ENCODE data around the gene SLC1A5.

DNA sequence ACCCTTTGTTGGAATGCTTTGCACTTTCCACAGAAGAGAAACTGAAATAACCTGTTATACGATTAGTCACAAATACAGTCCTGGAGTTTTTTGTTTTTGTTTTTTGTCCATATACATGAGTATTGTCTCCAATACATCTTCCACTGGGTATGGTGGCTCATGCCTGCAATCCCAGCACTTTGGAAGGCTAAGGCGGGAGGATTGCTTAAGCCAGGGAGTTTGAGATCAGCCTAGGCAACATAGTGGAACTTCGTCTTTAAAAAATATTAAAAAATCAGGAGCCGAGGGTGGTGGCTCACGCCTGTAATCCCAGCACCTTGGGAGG lies 37.3 kb upstream of the SLC1A5 start:
- TF ChIP-seq, protein P1, sequence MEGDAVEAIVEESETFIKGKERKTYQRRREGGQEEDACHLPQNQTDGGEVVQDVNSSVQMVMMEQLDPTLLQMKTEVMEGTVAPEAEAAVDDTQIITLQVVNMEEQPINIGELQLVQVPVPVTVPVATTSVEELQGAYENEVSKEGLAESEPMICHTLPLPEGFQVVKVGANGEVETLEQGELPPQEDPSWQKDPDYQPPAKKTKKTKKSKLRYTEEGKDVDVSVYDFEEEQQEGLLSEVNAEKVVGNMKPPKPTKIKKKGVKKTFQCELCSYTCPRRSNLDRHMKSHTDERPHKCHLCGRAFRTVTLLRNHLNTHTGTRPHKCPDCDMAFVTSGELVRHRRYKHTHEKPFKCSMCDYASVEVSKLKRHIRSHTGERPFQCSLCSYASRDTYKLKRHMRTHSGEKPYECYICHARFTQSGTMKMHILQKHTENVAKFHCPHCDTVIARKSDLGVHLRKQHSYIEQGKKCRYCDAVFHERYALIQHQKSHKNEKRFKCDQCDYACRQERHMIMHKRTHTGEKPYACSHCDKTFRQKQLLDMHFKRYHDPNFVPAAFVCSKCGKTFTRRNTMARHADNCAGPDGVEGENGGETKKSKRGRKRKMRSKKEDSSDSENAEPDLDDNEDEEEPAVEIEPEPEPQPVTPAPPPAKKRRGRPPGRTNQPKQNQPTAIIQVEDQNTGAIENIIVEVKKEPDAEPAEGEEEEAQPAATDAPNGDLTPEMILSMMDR (IDR thresholded peaks at IDR 0.05; ENCODE audit: low read length): no peak
- no peak for TF ChIP-seq EZH2phosphoT487 (IDR thresholded peaks at IDR 0.05; ENCODE audit: low read length)
- TF ChIP-seq EZH2 (optimal IDR thresholded peaks at IDR 0.05; ENCODE audit: low read depth, low read length): no peak

Measured in MM.1S (cell line).